HG03095 (cell line): ENCODE measurements around the gene CIITA.
A peak's percentile ranks its signal among the peaks of the same experiment; 100 is the strongest.

ENCODE experiments used
- ATAC-seq: cut with Tn5 transposase; IDR thresholded peaks from one replicate; pipeline ENCODE4 v1.9.1; 2021; ENCODE audit warnings: moderate library complexity; ENCODE audit not compliant: unreplicated experiment

CIITA gene

GRCh38 chr16:10849736-10850477 lies 27.1 kb upstream of the CIITA start:
- no peak for ATAC-seq

GRCh38 chr16:10850478-10850850 lies 26.5 kb upstream of the CIITA start:
- no peak for ATAC-seq

- ATAC-seq: no peak
These were observed 25.5 kb upstream of the CIITA start for GRCh38 chr16:10851512-10851911.

GRCh38 chr16:10852286-10852685 lies 24.7 kb upstream of the CIITA start:
- ATAC-seq: no peak

- no peak for ATAC-seq
These were observed 24.1 kb upstream of the CIITA start for GRCh38 chr16:10852948-10853347.

GRCh38 chr16:10856042-10856441 lies 21.0 kb upstream of the CIITA start:
- no peak for ATAC-seq

- ATAC-seq: no peak
These were observed 18.8 kb upstream of the CIITA start for GRCh38 chr16:10858203-10858602.

GRCh38 chr16:10859020-10859419 lies 18.0 kb upstream of the CIITA start:
- ATAC-seq: no peak

- ATAC-seq: no peak
These were observed 17.3 kb upstream of the CIITA start for GRCh38 chr16:10859658-10860057.

GRCh38 chr16:10862438-10862837 lies 14.6 kb upstream of the CIITA start:
- no peak for ATAC-seq

- ATAC-seq: no peak
These were observed 10.7 kb upstream of the CIITA start for GRCh38 chr16:10865991-10866966.

GRCh38 chr16:10867199-10867598 lies 9.8 kb upstream of the CIITA start:
- ATAC-seq: no peak

- ATAC-seq: no peak
These were observed 8.9 kb upstream of the CIITA start for GRCh38 chr16:10868104-10868595.

- peak; percentile 43 for ATAC-seq
These were observed 8.2 kb upstream of the CIITA start for GRCh38 chr16:10868596-10869469.

GRCh38 chr16:10870137-10870776 lies 6.7 kb upstream of the CIITA start:
- ATAC-seq: no peak

GRCh38 chr16:10870808-10871156 lies 6.2 kb upstream of the CIITA start:
- ATAC-seq: no peak

- ATAC-seq: peak; percentile 46
These were observed 5.6 kb upstream of the CIITA start for GRCh38 chr16:10871157-10871991.

GRCh38 chr16:10876315-10876714 lies 687 bp upstream of the CIITA start:
- no peak for ATAC-seq

GRCh38 chr16:10877472-10877946 lies 507 bp downstream of the CIITA start:
- no peak for ATAC-seq

- no peak for ATAC-seq
These were observed 1.3 kb downstream of the CIITA start for GRCh38 chr16:10878328-10878643.
